Endothelial cell of hepatic sinusoid (primary cell): ENCODE data around the gene CIB4.

Experiments
- in situ Hi-C: cut with HindIII; loops from 2 replicates; pipeline ENCODE4 v1.10.0; 2017; ENCODE audit warnings: low sequenced_read_pairs

The CIB4 gene

DNA sequence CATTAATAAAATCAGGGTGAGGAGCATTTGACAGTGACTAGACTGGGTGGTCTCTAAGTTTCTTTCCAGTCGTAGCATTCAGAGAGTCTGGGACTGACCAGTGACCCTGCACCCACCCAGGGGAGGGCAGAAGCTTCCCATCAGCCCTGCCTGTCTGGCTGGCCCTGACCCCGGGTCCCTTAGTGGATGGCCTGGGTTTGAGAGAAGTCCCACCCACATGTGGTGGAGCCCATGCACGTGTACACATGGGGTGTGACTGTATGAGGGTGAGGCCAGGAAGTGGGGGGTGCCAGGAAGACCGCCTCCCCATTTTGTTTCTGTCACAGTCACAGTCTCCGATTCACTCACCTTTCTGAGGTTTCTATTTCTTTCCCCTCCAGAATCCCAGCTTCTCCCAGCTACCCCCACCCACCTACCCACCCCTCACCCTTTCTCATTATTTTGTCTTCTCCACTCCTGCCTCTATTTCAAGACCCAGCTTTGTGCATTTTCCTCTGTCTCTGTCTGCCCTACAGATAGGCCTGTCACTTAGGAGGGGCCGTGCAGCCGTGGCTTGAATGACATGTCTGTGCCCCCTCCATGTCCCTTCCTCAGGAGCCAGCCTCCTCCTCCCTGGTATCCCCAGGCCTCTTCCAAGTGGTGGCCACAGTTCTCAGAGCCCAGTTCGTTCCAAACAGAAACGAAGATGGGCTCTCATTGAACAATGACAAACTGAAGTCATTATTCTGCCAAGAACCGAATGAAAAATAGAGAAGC, 13.6 kb downstream of the CIB4 start:
- in situ Hi-C loops = no loop called here

- in situ Hi-C loops = no loop called here
These were observed 14.6 kb downstream of the CIB4 start for GRCh38 chr2:26626606-26627005.

GRCh38 chr2:26623541-26624495, 17.3 kb downstream of the CIB4 start:
- in situ Hi-C loops = no loop called here

DNA sequence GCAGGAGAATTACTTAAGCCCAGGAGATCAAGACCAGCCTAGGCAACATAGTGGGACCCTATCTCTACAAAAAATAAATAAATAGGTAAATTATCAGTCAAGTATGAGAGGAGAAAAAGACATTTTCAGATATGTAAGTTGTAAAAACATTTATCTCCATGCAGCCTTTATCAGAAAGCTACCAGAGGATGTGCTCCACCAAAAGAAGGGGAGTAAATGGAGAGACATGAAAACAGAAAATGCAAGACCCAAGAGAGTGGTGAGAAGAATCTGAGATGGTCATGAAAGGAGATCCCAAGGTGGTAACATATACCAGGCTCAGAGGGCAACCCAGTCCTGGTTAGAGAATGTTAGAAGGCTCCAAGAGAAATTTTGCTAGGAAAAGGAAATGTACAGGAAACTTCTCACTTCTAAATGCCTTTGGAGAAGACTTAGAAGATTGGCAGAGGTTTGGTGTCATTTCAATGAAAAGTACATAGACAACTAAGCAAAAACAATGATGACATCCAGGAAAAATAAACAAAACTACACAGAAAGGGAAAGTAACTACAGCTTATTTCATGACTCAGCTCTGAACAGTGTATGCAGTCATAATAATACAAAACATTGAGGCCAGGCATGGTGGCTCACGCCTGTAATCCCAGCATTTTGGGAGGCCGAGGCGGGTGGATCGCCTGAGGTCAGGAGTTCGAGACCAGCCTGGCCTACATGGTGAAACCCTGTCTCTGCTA, 19.5 kb downstream of the CIB4 start:
- in situ Hi-C loops = no loop called here

DNA sequence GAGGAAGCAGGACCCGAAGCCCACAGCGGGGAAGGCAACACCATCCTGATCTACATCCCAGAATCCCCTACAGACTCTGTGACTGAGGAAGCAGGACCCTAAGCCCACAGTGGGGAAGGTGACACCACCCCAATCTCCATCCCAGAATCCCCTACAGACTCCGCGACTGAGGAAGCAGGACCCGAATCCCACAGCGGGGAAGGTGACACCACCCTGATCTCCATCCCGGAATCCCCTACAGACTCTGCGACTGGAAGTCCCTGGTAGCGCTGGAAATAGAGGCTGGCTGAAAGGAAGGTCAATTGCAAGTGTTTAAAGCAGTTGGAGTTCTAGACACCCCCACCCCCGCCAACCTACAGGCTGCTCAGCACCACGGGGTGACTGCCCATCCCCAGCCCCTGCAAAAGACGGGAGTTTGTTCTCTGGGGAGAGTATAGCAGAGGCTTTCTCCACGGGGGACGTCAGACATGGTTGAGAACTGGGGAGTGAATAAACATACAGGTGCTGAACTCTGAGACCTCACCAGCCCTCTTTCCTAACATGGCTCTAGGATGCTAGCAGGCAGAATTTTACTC, 21.0 kb downstream of the CIB4 start:
- in situ Hi-C loops = no loop called here

DNA sequence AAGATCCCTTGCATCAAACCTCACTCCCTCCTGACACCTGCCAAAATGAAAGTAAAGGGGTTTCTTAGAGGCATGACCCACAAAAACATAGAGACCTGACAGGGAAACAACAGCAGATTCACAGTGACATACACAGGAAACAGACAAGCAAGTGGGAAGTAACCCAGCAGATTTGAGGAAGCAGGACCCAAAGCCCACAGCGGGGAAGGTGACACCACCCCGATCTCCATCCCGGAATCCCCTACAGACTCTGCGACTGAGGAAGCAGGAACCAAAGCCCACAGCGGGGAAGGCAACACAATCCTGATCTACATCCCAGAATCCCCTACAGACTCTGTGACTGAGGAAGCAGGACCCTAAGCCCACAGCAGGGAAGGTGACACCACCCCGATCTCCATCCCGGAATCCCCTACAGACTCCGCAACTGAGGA, 21.6 kb downstream of the CIB4 start:
- in situ Hi-C loops = no loop called here

DNA sequence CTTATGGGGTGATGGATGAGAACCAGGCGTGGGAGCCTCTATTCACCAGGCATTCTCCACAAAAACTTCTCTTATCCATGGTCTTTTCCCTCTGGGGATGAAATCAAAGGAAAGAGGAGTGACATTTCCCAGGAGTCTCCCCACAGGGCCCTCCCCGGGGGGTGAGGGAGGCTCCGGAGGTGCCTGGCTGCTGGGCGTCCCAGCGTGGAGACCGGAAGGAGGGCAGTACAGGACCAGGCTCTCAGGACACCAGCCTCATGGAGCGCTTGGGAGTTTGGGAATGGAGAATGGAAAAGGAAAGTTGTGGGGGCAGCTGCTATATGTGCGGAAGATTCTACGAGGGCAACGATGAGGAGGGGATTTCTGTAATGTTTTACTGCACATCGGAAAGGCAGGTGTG, 22.1 kb downstream of the CIB4 start:
- in situ Hi-C loops = no loop called here

- in situ Hi-C loops = no loop called here
These were observed 22.6 kb downstream of the CIB4 start for GRCh38 chr2:26618611-26619010.

DNA sequence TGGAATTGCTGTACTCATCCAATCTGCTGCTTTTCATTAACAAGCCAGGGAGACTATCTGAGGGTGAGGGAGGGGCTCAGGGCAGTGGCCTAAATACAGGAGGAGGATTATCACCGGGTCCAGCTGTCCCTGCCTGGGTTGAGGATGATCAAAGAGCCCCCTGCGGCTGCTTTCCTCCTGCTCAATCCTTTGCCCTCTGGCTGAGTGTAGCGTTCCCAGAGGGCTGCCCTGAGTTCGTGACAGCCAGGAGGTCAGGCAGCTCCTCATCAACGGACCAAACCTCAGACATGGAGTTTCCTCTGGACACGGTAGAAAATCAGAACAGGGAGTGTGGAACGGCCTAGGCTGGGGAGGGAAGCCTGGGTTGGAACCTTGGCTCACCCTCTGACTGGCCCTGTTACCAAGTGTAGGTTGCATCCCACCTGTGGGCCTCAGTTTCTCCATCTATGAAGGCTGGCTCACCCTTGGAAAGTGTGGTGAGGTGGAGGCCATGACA, 23.5 kb downstream of the CIB4 start:
- in situ Hi-C loops = no loop called here

- in situ Hi-C loops = no loop called here
These were observed 24.2 kb downstream of the CIB4 start for GRCh38 chr2:26616706-26617587.

- in situ Hi-C loops = no loop called here
These were observed 25.1 kb downstream of the CIB4 start for GRCh38 chr2:26615860-26616705.

- in situ Hi-C loops = no loop called here
These were observed 25.8 kb downstream of the CIB4 start for GRCh38 chr2:26615336-26615859.

GRCh38 chr2:26614216-26615138, 26.7 kb downstream of the CIB4 start:
- in situ Hi-C loops = loop anchor here (5.0 kb wide), 1 partner anchor 143 kb away; no protein-coding TSS in a partner anchor

DNA sequence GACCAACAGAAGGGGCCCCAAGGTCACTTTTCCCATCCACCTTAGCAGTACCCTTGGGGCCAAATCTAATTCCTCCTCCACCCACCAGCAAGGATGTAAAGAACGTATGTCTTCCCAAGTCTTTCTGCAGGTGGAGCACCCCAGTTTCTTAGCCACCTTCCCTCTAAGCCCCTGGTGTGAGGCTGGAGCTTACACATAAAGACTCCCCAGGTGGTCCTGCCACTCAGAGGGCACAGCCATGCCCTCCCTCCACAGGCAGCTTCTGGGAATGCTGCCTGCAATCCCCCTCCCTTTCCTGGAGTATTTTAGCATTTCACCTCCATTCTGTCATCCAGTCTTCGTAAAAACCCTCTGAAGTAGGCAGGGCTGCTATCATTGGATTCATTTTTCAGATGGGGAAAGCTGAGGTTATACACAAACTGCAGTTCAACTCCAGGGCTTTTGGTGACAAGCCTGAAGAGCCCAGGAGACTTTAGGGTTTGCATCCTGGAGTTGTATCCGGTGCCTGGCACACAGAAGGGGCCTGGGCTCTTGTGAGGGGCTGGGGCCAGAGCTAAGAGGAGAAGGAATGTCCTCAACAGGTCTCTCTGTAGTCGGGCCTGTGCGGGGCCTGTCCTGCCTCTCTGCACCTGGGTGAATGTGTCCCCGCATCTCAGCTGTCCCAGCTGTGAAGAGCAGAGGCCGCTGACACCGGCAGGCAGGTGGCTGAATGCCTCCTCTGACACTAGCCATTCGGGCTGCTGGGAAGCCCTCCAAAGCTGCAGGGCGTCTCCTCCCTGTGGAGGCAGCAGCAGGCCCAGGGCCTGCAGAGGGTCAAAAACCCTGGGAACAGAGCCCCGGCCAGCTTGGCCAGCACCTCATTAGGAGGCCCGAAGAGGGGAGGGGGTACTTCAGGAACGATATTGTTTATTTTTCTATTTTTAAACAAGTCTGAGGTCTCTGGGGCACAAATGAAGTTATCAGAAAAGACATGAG, 27.6 kb downstream of the CIB4 start:
- in situ Hi-C loops = loop anchor here (5.0 kb wide), 1 partner anchor 144 kb away; no protein-coding TSS in a partner anchor

DNA sequence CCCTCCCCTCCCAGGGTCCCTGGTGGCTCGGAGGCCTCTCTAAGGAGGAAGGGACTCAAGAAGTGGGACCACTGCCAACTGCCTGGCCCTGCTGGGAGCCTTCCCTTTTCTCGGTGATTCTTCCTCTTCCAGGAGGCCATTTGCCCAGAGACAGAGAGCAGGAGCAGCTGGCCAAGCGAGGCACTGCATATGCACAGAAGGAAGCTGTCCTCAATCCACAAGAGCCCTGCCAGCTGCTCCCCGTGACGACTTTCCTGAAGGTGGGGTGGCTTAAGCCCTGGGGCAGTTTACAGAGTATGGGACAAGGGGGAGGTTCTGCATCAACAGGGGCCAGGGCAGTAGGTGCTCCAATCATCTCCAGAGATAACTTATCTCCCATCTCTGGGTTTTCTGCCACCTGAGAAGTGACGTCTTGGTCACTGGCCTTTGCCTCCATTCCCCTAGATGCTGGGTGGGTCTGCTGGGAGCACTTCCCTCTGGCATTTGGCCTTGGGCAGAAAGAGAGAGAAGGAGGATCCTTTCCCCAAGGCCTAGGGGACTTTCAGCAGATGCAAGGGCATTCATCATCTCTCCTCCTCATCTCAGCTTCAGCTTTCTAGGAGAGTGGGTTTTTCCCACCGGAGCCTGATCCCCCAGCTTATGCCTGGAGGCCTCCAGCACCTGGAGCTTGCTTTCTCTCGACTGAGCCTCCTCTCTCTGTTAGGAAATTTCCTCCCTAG, 28.5 kb downstream of the CIB4 start:
- in situ Hi-C loops = loop anchor here (5.0 kb wide), 1 partner anchor 145 kb away; no protein-coding TSS in a partner anchor
